ENCODE results near the gene C4orf46.

DNA sequence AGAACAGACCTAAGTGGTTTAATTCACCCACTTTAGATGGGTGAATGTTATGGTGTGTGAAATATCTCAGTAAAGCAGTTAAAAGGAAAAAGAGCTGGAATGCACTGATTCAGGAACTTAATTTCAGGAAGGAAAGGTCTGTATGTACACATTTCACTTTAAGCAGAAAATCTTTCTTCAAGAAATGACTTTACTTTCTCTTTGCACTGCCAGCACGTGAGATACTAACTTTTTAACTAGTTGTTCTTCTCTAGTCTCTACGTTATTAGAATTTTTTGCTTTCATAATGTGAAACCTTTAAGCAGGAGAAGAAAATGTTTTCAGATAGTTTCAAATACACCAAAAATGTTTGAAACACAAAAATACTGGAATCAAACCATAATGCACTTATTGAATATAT is 18.8 kb downstream of the C4orf46 start:
- TF ChIP-seq POLR2A (IDR thresholded peaks at IDR 0.05; ENCODE audit: low read length) = no peak
- no peak for TF ChIP-seq GATA1 (IDR thresholded peaks at IDR 0.05; ENCODE audit: low read depth, low read length)
